Stimulated activated CD4-positive, alpha-beta T cell treated with anti-CD3 and anti-CD28 coated beads, TNF-alpha, amount 100 ng/mL, for 24 hours (primary cell): ENCODE data around the gene TMPRSS11B.
"Not testable (repeated sequence)": the region's sequence is repeated elsewhere in the genome, so short reads cannot be mapped to it uniquely, and the experiment has no call there.

Experiments used
- DNase-seq, 3 experiments: peaks; one replicate each; pipeline ENCODE4 v3.0.0-alpha.2; 2020; ENCODE audit warnings: low read depth in 3 of 3

TMPRSS11B gene

GRCh38 chr4:68218044-68218443 lies 27.4 kb downstream of the TMPRSS11B start:
- DNase-seq = no peak

- no peak for DNase-seq
These were observed 29.0 kb downstream of the TMPRSS11B start for GRCh38 chr4:68216501-68216900.

- DNase-seq = no peak
These were observed 36.5 kb downstream of the TMPRSS11B start for GRCh38 chr4:68209003-68209402.

- DNase-seq = not testable (repeated sequence)
These were observed 51.2 kb downstream of the TMPRSS11B start for GRCh38 chr4:68194305-68194704.

- DNase-seq = no peak
These were observed 52.3 kb downstream of the TMPRSS11B start for GRCh38 chr4:68193194-68193593.

- no peak for DNase-seq
These were observed 58.3 kb downstream of the TMPRSS11B start for GRCh38 chr4:68187145-68187544.

- DNase-seq = no peak
These were observed 60.6 kb downstream of the TMPRSS11B start for GRCh38 chr4:68184923-68185322.

- no peak for DNase-seq
These were observed 62.1 kb downstream of the TMPRSS11B start for GRCh38 chr4:68183417-68183816.

GRCh38 chr4:68182382-68182820 lies 63.1 kb downstream of the TMPRSS11B start:
- no peak for DNase-seq

GRCh38 chr4:68180849-68181526 lies 64.5 kb downstream of the TMPRSS11B start:
- DNase-seq = no peak

- DNase-seq = no peak
These were observed 68.6 kb downstream of the TMPRSS11B start for GRCh38 chr4:68176904-68177303.
